Trophoblast cell (in vitro differentiated cells and primary cell): ENCODE data around the gene C4A.

Source experiments
- DNase-seq, 2 donors: peaks; one replicate each; pipeline ENCODE4 v3.0.0-alpha.2; 2016
- H2AFZ ChIP-seq: 2 replicates; pipeline ENCODE4 v1.6.1; 2013; ENCODE audit warnings: low read length, moderate library complexity, mild to moderate bottlenecking; ENCODE audit not compliant: insufficient read depth, poor library complexity
- H2AK5ac ChIP-seq: 2 replicates; pipeline ENCODE4 v1.6.1; 2013; ENCODE audit warnings: mild to moderate bottlenecking, low read length
- H2BK120ac ChIP-seq: 2 replicates; pipeline ENCODE4 v1.6.1; 2013; ENCODE audit warnings: low read length, mild to moderate bottlenecking, moderate library complexity; ENCODE audit not compliant: insufficient read depth, poor library complexity
- H2BK12ac ChIP-seq: 2 replicates; pipeline ENCODE4 v1.6.1; 2013; ENCODE audit warnings: mild to moderate bottlenecking, low read length, moderate library complexity
- H2BK5ac ChIP-seq: 2 replicates; pipeline ENCODE4 v1.6.1; 2013; ENCODE audit warnings: low read length, low read depth, moderate library complexity, mild to moderate bottlenecking; ENCODE audit not compliant: poor library complexity
- H3K14ac ChIP-seq: 2 replicates; pipeline ENCODE4 v1.6.1; 2013; ENCODE audit warnings: mild to moderate bottlenecking, low read length
- H3K18ac ChIP-seq: 2 replicates; pipeline ENCODE4 v1.6.1; 2013; ENCODE audit warnings: mild to moderate bottlenecking, low read length
- H3K23ac ChIP-seq: 2 replicates; pipeline ENCODE4 v1.6.1; 2013; ENCODE audit warnings: low read length
- H3K27ac ChIP-seq: 2 replicates; pipeline ENCODE4 v1.5.1; 2013; ENCODE audit warnings: low read depth, mild to moderate bottlenecking, inconsistent platforms, low read length, moderate library complexity
- H3K27me3 ChIP-seq: 2 replicates; pipeline ENCODE4 v1.6.1; 2013; ENCODE audit warnings: inconsistent platforms, mild to moderate bottlenecking, low read length, moderate library complexity; ENCODE audit not compliant: insufficient read depth
- H3K36me3 ChIP-seq, 2 experiments: 1 replicate in 1 of 2; 2 replicates in 1 of 2; pipeline ENCODE4 v1.6.1; 2013; ENCODE audit warnings: low read length in 2 of 2, mild to moderate bottlenecking in 2 of 2, moderate library complexity in 1 of 2; ENCODE audit not compliant: insufficient read depth in 2 of 2, control insufficient read depth in 1 of 2
- H3K4ac ChIP-seq: 2 replicates; pipeline ENCODE4 v1.6.1; 2013; ENCODE audit warnings: low read depth, mild to moderate bottlenecking, low read length, moderate library complexity
- H3K4me1 ChIP-seq, 2 experiments: 1 replicate in 1 of 2; 2 replicates in 1 of 2; pipeline ENCODE4 v1.6.1; 2013; ENCODE audit warnings: low read length in 2 of 2, mild to moderate bottlenecking in 2 of 2, moderate library complexity in 1 of 2; ENCODE audit not compliant: insufficient read depth in 2 of 2, control insufficient read depth in 1 of 2
- H3K4me2 ChIP-seq: 2 replicates; pipeline ENCODE4 v1.6.1; 2013; ENCODE audit warnings: inconsistent platforms, mild to moderate bottlenecking, low read length, moderate library complexity
- H3K4me3 ChIP-seq: 2 replicates; pipeline ENCODE4 v1.5.1; 2013; ENCODE audit warnings: mild to moderate bottlenecking, low read depth, low read length, inconsistent platforms
- H3K79me1 ChIP-seq: one replicate; pipeline ENCODE4 v1.6.1; 2013; ENCODE audit warnings: low read length
- H3K79me2 ChIP-seq: 2 replicates; pipeline ENCODE4 v1.6.1; 2013; ENCODE audit warnings: low read length, mild to moderate bottlenecking; ENCODE audit not compliant: control insufficient read depth, insufficient read depth, poor library complexity
- H3K9ac ChIP-seq: 2 replicates; pipeline ENCODE4 v1.6.1; 2013; ENCODE audit warnings: mild to moderate bottlenecking, low read length
- H3K9me3 ChIP-seq: 2 replicates; pipeline ENCODE4 v1.6.1; 2013; ENCODE audit warnings: low read depth, mild to moderate bottlenecking, control low read depth, inconsistent platforms, low read length; ENCODE audit not compliant: insufficient read depth
- H4K12ac ChIP-seq: 2 replicates; pipeline ENCODE4 v1.6.1; 2013; ENCODE audit warnings: low read depth, mild to moderate bottlenecking, low read length, moderate library complexity
- H4K8ac ChIP-seq: 2 replicates; pipeline ENCODE4 v1.6.1; 2013; ENCODE audit warnings: low read depth, mild to moderate bottlenecking, low read length, moderate library complexity
- H4K91ac ChIP-seq: one replicate; pipeline ENCODE4 v1.6.1; 2013; ENCODE audit warnings: low read depth, mild to moderate bottlenecking, low read length, moderate library complexity
- WGBS: extraction: QIAGEN DNeasy Blood & Tissue Kit; methylation state at CpG from one replicate; pipeline ENCODE4 v1.1.7; 2013; ENCODE audit warnings: missing lambda C conversion rate; ENCODE audit not compliant: insufficient read length, insufficient coverage; ENCODE audit errors: extremely low coverage; 5-methylcytosine and 5-hydroxymethylcytosine counted together

Gene C4A

DNA sequence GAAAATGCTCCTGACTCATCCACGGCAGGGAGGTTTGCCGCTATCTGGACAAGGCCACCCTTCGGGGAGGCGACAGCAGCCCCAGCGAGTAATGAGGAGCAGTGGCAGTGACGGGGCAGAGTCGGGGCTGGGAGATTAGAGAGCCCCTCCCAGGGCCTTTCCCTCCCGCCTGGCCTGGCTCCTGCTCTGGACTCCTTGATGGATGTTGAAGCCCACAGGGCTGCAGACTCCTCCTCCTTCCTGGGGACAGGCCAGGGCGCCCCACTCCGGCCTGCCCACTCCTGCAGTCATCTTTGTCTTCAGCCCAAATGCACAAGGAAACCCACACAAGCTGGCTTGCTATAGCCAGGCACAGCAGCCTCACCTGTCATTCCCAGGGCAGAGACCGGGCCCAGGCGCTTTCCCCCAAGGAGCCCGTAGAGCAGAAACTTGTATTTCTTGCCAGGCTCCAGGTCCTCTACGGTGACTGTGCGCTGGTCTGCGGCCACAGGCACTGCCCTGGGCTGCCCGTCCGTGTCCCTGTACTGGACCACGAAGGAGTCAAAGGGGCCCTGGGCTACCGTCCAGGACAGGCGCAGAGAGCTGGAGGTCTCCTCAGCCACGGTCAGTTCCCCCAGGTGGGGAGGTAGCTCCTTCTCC lies 64.1 kb downstream of the C4A start:
- Histone ChIP-seq H4K8ac (peak overlapping the region; percentile 36), H3K9me3 (no peaks in the 10 kb centered on the region), H3K4ac (no peak overlapping the region), H4K91ac (peak overlapping the region; percentile 86), H3K4me2 (no peak overlapping the region), H3K27ac (no peak overlapping the region), H3K14ac (peak overlapping the region; percentile 38), H3K79me2 (no peaks in the 10 kb centered on the region), H2BK5ac (no peak overlapping the region), H3K36me3 (no peaks in the 10 kb centered on the region), H3K27me3 (no peaks in the 10 kb centered on the region), H3K23ac (no peak overlapping the region), H2BK12ac (peak overlapping the region; percentile 27), H2BK120ac (peak overlapping the region; percentile 21), H3K79me1 (peaks cover 8% of the 10 kb centered on the region), H3K9ac (no peak overlapping the region), H2AK5ac (peak overlapping the region; percentile 79), H3K4me1 (peaks cover 19 to 20% of the 10 kb centered on the region in 2 experiments), H3K4me3 (no peak overlapping the region), H4K12ac (no peak overlapping the region), H2AFZ (no peak overlapping the region), H3K18ac (peak overlapping the region; percentile 35)
- no CpG with 5 or more reads among the region's 22 CpGs for WGBS
- DNase-seq, result no peak

DNA sequence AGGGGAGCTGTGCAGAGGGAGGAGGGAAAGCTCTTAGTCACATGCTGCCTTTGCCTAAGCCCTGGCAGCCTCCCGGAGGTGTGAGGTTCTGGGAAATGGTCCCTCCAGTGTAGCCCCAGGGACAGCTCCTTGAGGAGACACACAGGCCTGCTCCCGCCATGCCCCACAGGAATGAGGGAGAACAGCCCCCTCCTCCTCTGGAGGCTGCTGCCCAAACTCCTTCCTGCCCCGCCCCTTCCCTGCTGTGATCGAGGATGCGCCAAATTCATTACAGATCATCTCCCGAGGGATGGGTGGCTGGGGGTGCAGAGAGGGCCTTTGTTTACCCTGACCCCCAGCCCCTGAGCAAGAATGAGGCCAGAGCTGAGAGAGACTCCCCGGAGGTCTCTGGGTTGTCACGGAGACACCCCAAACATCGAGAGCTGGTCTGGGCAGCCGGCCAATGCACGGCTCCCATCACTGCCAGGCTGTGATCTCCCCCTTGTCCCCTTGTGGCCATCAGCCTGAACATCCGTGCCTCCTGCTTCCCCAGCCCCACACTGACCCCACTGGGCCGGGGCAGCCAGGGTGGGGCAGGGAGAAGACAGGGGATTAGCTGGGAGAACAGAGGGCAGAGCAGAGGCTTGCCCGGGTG lies 64.7 kb downstream of the C4A start:
- no peak overlapping the region for H3K4me3 ChIP-seq
- H3K27me3 ChIP-seq, result no peaks in the 10 kb centered on the region
- H3K79me2 ChIP-seq, result no peaks in the 10 kb centered on the region
- no peak overlapping the region for H2BK5ac ChIP-seq
- H3K4ac ChIP-seq, result no peak overlapping the region
- H3K9me3 ChIP-seq, result no peaks in the 10 kb centered on the region
- peak overlapping the region; percentile 86 for H4K91ac ChIP-seq
- H3K4me2 ChIP-seq, result no peak overlapping the region
- H2AFZ ChIP-seq, result no peak overlapping the region
- no peaks in the 10 kb centered on the region for H3K36me3 ChIP-seq
- H4K12ac ChIP-seq, result no peak overlapping the region
- H3K79me1 ChIP-seq, result peaks cover 8% of the 10 kb centered on the region
- H2BK12ac ChIP-seq, result peak overlapping the region; percentile 71
- WGBS, result no CpG with 5 or more reads among the region's 14 CpGs
- DNase-seq, result peak in 1 of 2 donors; percentile 3
- H3K18ac ChIP-seq, result peak overlapping the region; percentile 35
- H3K27ac ChIP-seq, result no peak overlapping the region
- peaks cover 19 to 20% of the 10 kb centered on the region in 2 experiments for H3K4me1 ChIP-seq
- peak overlapping the region; percentile 42 for H4K8ac ChIP-seq
- no peak overlapping the region for H3K23ac ChIP-seq
- peak overlapping the region; percentile 92 for H2AK5ac ChIP-seq
- H3K9ac ChIP-seq, result no peak overlapping the region
- H2BK120ac ChIP-seq, result peak overlapping the region; percentile 21
- peak overlapping the region; percentile 38 for H3K14ac ChIP-seq

DNA sequence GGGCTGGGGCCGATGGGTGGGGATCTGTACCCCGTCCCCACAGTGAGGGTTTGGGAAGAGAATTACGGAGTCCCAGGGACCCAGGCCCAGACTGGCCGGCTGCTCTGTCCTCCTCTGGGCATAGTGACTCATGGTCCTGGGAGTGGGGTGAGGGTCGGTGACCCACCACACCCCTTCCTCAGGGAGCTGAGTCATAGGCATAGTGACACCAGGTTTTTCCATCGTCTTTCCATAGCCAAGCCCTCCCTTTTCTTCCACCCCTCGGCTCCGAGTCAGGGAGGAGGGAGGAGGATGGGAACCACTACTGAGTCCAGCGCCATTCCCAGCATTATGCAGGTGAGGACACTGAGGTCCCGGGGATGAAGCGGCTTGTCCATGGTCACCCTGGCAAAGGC lies 65.2 kb downstream of the C4A start:
- no peak overlapping the region for H3K4me3 ChIP-seq
- no peak overlapping the region for H2BK5ac ChIP-seq
- no peak overlapping the region for H2AFZ ChIP-seq
- no CpG with 5 or more reads among the region's 11 CpGs for WGBS
- no peak overlapping the region for H4K12ac ChIP-seq
- DNase-seq, result peak in 1 of 2 donors; percentile 1
- peaks cover 19 to 20% of the 10 kb centered on the region in 2 experiments for H3K4me1 ChIP-seq
- H2AK5ac ChIP-seq, result peak overlapping the region; percentile 92
- H3K36me3 ChIP-seq, result no peaks in the 10 kb centered on the region
- peak overlapping the region; percentile 21 for H2BK120ac ChIP-seq
- no peaks in the 10 kb centered on the region for H3K9me3 ChIP-seq
- no peak overlapping the region for H3K9ac ChIP-seq
- no peak overlapping the region for H3K27ac ChIP-seq
- H4K8ac ChIP-seq, result no peak overlapping the region
- H3K27me3 ChIP-seq, result no peaks in the 10 kb centered on the region
- no peak overlapping the region for H3K4ac ChIP-seq
- no peaks in the 10 kb centered on the region for H3K79me2 ChIP-seq
- no peak overlapping the region for H3K18ac ChIP-seq
- H3K14ac ChIP-seq, result no peak overlapping the region
- no peak overlapping the region for H3K23ac ChIP-seq
- no peak overlapping the region for H3K4me2 ChIP-seq
- H4K91ac ChIP-seq, result peak overlapping the region; percentile 86
- no peak overlapping the region for H2BK12ac ChIP-seq
- peaks cover 8% of the 10 kb centered on the region for H3K79me1 ChIP-seq

DNA sequence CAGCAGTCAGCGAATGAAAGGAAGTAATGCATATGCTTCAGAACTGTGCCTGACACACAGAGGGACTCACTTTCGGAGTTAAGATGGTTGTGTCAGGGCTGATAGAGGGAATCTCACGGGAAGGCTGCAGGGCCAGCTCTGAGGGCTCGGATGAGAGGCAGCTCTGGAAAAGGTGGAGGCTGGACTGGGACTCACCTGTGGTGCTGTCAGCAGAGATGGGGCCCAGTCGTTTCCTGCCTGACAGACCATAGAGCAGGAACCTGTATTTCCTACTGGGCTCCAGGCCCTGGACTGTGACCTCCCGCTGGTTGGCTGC lies 65.6 kb downstream of the C4A start:
- H3K4ac ChIP-seq, result no peak overlapping the region
- no peak overlapping the region for H3K23ac ChIP-seq
- H2BK5ac ChIP-seq, result no peak overlapping the region
- H3K4me3 ChIP-seq, result no peak overlapping the region
- WGBS, result no CpG with 5 or more reads among the region's 6 CpGs
- no peak overlapping the region for H3K14ac ChIP-seq
- no peaks in the 10 kb centered on the region for H3K79me2 ChIP-seq
- no peaks in the 10 kb centered on the region for H3K27me3 ChIP-seq
- peak overlapping the region; percentile 41 for H4K8ac ChIP-seq
- H4K91ac ChIP-seq, result peak overlapping the region; percentile 64
- H3K9me3 ChIP-seq, result no peaks in the 10 kb centered on the region
- no peak overlapping the region for H3K18ac ChIP-seq
- peak overlapping the region; percentile 34 for H2BK12ac ChIP-seq
- H4K12ac ChIP-seq, result no peak overlapping the region
- H2AFZ ChIP-seq, result no peak overlapping the region
- peaks cover 19 to 20% of the 10 kb centered on the region in 2 experiments for H3K4me1 ChIP-seq
- peak overlapping the region; percentile 36 for H2AK5ac ChIP-seq
- H3K9ac ChIP-seq, result no peak overlapping the region
- H3K4me2 ChIP-seq, result no peak overlapping the region
- H3K79me1 ChIP-seq, result peaks cover 8% of the 10 kb centered on the region
- no peak for DNase-seq
- H3K36me3 ChIP-seq, result no peaks in the 10 kb centered on the region
- no peak overlapping the region for H3K27ac ChIP-seq
- peak overlapping the region; percentile 21 for H2BK120ac ChIP-seq
